ENCODE results near the gene WWC2.

DNA sequence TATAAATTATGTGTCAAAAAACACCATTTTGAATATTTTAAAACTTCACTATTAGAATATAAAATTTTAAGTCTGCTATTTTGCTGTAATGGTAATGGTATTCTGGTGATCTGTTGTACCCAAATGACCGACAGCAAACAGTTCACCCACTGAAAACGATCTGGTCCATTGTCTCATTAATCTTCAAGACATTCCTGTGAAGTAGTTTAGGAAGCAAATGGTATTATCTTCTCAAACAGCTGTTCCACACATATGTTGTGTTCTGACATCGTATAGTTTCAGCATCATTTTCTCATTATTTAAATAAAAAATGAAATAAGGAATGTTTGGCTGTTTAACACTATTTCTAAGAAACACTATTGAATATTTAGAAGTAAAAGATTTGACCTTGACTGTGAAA lies 98.1 kb downstream of the WWC2 start:
- TF ChIP-seq, protein P1, sequence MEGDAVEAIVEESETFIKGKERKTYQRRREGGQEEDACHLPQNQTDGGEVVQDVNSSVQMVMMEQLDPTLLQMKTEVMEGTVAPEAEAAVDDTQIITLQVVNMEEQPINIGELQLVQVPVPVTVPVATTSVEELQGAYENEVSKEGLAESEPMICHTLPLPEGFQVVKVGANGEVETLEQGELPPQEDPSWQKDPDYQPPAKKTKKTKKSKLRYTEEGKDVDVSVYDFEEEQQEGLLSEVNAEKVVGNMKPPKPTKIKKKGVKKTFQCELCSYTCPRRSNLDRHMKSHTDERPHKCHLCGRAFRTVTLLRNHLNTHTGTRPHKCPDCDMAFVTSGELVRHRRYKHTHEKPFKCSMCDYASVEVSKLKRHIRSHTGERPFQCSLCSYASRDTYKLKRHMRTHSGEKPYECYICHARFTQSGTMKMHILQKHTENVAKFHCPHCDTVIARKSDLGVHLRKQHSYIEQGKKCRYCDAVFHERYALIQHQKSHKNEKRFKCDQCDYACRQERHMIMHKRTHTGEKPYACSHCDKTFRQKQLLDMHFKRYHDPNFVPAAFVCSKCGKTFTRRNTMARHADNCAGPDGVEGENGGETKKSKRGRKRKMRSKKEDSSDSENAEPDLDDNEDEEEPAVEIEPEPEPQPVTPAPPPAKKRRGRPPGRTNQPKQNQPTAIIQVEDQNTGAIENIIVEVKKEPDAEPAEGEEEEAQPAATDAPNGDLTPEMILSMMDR (IDR thresholded peaks at IDR 0.05; ENCODE audit: insufficient read depth, low read length) = no peak
- TF ChIP-seq SPI1 (IDR thresholded peaks at IDR 0.05; ENCODE audit: borderline replicate concordance, low read depth) (no peak), POLR2AphosphoS5 (IDR thresholded peaks at IDR 0.05; ENCODE audit: low read depth) (no peak), GABPA (IDR thresholded peaks at IDR 0.05; ENCODE audit: low read depth) (no peak)
- TF ChIP-seq, protein P2, sequence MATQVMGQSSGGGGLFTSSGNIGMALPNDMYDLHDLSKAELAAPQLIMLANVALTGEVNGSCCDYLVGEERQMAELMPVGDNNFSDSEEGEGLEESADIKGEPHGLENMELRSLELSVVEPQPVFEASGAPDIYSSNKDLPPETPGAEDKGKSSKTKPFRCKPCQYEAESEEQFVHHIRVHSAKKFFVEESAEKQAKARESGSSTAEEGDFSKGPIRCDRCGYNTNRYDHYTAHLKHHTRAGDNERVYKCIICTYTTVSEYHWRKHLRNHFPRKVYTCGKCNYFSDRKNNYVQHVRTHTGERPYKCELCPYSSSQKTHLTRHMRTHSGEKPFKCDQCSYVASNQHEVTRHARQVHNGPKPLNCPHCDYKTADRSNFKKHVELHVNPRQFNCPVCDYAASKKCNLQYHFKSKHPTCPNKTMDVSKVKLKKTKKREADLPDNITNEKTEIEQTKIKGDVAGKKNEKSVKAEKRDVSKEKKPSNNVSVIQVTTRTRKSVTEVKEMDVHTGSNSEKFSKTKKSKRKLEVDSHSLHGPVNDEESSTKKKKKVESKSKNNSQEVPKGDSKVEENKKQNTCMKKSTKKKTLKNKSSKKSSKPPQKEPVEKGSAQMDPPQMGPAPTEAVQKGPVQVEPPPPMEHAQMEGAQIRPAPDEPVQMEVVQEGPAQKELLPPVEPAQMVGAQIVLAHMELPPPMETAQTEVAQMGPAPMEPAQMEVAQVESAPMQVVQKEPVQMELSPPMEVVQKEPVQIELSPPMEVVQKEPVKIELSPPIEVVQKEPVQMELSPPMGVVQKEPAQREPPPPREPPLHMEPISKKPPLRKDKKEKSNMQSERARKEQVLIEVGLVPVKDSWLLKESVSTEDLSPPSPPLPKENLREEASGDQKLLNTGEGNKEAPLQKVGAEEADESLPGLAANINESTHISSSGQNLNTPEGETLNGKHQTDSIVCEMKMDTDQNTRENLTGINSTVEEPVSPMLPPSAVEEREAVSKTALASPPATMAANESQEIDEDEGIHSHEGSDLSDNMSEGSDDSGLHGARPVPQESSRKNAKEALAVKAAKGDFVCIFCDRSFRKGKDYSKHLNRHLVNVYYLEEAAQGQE (IDR thresholded peaks at IDR 0.05; ENCODE audit: insufficient replicate concordance, low read depth) = no peak

Data from HL-60 (cell line).